GM21737 (cell line): ENCODE measurements around the gene KIF9.
A peak's percentile ranks its signal among the peaks of the same experiment; 100 is the strongest.
"Not testable (repeated sequence)": the region's sequence is repeated elsewhere in the genome, so short reads cannot be mapped to it uniquely, and the experiment has no call there.

Source experiments
- ATAC-seq: cut with Tn5 transposase; IDR thresholded peaks from one replicate; pipeline ENCODE4 v1.9.1; 2021; ENCODE audit warnings: mild to moderate bottlenecking, moderate library complexity; ENCODE audit not compliant: unreplicated experiment

The KIF9 gene

DNA sequence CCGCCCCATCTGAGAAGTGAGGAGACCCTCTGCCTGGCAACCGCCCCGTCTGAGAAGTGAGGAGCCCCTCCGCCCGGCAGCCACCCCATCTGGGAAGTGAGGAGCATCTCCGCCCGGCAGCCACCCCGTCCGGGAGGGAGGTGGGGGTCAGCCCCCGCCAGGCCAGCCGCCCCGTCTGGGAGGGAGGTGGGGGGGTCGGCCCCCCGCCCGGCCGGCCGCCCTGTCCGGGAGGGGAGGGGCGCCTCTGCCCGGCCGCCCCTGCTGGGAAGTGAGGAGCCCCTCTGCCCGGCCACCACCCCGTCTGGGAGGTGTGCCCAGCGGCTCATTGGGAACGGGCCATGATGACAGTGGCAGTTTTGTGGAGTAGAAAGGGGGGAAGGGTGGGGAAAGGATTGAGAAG is 26.3 kb downstream of the KIF9 start:
- not testable (repeated sequence) for ATAC-seq

- no peak for ATAC-seq
Measured at GRCh38 chr3:47251689-47252088, 30.9 kb downstream of the KIF9 start.

DNA sequence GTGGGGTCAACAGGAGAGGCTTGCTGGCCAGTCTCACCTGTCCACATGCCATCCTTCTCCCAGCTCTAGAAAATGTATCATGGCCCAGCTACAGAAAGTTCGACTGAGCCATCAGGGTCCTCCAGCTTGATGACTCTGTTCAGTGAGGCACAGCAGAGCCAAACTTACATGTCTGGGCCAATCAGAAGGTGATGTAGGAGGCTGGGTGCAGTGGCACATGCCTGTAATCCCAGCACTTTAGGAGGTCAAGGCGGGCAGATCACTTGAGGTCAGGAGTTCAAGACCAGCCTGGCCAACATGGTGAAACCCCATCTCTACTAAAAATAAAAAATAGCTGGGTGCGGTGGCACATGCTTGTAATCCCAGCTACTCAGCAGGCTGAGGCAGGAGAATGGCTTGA is 31.5 kb downstream of the KIF9 start:
- ATAC-seq = not testable (repeated sequence)

DNA sequence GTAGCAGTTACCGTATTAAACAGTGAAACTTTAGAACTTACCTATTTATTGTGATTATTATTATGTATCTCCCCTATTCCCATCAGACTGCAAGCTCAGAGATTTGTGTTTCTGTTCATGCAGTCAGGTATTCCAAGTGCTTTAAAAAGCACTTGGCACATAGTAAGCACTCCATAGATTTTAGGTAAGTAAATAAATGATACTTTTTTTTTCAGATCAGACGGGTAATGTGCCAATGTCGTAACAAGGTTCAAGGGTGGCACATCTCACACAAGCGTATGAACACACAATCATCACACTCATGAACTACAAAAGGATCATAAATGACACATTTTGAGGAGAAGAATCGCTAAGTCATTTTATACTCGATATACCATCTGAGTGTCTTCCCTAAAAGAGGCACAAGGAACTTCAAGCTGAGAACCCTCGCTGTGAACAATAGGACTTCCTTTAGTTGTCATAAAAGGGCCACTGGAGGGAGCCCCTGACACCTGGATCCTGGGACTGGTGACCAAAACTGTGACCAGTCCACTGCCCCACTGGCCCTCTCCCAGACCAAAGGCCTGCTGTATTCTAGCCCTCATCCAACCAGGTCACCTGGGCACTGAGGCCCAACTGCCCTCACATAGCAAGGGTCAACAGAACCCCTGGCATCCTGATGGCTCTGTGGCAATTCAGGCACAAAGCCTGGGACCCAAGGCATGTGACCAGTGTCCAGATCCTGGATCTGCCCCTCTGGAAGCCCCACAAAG is 32.1 kb downstream of the KIF9 start:
- no peak for ATAC-seq

- ATAC-seq = no peak
Measured at GRCh38 chr3:47247131-47248064, 35.2 kb downstream of the KIF9 start.

GRCh38 chr3:47245271-47245670 is 37.3 kb downstream of the KIF9 start:
- ATAC-seq = no peak

- no peak for ATAC-seq
Measured at GRCh38 chr3:47244531-47245100, 38.0 kb downstream of the KIF9 start.

DNA sequence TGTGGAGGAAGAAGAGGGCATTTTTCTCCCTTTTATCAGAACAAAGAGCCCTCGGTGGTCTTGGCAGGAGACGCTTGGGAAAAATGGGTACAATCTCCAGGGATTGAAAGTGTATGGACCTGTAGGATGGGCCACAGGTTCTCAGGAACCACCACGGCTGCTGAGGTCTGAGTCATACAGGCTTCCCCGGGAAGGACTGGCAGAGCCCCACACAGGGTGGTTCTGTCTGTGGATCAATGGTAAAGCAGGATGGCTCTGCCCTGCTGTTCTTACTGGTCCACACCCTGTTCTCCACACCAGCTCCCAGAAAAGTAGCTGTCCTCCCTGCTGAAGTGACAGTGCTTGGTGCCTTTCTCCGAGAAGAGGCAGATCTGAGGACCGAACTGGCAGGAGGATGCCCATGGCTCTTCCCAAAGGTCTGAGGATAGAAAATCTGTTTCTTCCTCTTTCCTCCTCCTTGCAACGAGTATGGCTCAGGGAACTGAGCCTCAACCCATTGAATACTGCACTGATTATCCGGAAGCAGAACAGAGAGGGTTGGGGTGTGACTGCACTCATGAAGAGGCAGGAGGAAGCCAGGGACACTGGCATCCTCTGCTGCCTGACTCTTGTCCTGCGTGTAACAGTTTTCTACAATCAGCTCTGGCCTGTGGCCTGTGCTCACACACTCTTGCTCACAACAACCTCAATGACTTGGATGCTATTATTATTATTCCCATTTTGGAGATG is 39.0 kb downstream of the KIF9 start:
- ATAC-seq = no peak

DNA sequence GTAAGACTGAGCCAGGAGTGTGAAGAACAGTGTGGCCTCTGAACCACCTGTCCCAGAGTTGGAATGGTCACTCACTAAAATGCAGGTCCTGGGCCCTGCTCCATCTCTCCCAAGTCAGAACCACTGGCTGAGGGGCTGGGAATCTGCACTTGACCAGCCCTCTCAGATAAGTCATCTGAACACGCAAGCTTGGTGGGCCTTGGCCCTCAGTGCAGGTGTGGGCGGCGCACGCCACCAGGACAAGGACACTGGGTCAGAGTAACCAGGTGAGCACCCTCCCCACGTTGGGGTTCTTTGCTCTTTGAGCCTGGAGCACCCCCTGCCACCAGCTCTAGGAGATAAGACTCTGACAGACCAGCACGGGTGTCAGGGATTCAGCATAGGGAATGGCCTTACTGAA is 42.7 kb downstream of the KIF9 start:
- no peak for ATAC-seq

GRCh38 chr3:47238017-47238416 is 44.6 kb downstream of the KIF9 start:
- ATAC-seq = no peak

DNA sequence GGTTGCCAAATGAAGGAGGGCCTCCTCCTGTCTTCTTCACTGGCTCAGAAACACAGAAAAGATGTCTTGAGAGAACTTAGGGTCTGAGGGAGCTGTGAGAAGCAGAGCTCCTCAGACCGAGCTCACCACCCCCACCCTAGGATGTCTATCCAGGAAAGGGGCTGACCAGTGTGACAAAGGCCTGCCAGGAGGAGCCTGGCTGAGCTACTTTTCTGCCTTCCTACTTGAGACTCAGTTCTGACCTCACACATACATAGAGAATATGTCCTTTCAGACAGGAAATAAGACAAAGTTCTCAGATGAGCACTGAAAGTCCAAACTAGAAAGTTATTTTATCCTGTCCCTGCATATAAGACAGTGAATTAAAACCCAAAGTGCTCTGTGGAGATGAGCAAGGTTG is 54.5 kb downstream of the KIF9 start:
- peak; percentile 57 for ATAC-seq

DNA sequence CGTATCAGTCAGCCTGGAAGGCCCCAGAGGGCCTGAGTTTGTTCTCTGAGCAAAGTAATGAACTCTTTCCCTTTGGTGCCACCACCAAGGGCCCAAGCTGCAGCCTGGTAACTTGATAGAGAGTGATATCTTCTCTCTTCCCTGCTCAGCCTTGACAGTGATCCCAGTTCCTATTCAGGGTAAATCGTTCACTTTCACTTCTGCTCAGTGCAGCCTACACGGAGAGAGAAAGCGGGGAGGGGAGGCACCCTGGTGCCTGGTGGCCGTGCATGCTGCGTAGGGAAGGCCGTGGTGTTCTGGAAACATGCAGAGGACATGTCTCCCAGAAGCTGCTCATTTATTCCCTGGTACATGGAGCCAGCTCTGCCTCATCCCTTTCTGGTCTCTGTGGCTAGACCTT is 54.9 kb downstream of the KIF9 start:
- ATAC-seq = peak; percentile 58

GRCh38 chr3:47225310-47225906 is 57.2 kb downstream of the KIF9 start:
- ATAC-seq = peak; percentile 56

GRCh38 chr3:47223755-47224154 is 58.8 kb downstream of the KIF9 start:
- no peak for ATAC-seq

- ATAC-seq = no peak
Measured at GRCh38 chr3:47221798-47222197, 60.8 kb downstream of the KIF9 start.

DNA sequence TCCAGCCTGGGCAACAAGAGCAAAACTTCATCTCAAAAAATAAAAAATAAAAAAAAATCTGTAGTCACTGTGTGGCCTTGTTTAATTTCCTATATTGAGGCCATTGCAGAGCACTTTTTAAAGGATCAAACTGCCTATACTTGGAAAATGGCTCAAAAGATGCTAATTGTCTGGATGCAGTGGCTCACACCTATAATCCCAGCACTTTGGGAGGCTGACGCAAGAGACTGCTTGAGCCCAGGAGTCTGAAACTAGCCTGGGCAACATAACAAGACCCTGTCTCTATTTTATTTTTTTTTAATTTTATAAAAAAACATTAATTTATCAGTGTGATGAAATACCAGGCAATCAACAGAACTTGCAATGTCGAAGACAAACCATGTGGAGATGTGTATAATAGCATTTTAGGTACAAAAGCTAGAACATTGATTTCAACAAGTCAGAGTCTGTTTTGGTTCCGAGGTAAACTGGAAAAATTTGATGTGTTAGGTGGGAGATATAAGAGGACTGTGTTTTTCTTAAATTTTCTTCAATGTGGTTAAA is 71.7 kb downstream of the KIF9 start:
- ATAC-seq = no peak

GRCh38 chr3:47206022-47206421 is 76.6 kb downstream of the KIF9 start:
- not testable (repeated sequence) for ATAC-seq

GRCh38 chr3:47204875-47205274 is 77.7 kb downstream of the KIF9 start:
- ATAC-seq = no peak

DNA sequence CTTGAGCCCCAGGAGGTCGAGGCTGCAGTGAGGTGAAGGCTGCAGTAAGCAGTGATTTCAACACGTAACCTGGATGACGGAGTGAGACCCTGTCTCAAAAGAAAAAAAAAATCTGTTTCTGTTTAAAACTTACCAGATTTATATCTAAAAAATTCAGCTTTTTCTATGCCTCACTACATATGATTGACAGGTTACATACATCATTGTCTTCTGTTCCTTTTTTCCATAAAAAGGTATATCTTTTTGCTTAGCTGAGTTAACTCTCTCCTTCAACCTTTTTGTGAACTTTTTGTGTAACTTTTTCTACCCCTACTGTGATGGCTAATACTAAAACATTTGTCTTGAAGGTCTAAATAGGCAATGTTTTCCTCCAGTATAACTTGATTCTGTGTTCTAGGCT is 80.1 kb downstream of the KIF9 start:
- ATAC-seq = no peak

DNA sequence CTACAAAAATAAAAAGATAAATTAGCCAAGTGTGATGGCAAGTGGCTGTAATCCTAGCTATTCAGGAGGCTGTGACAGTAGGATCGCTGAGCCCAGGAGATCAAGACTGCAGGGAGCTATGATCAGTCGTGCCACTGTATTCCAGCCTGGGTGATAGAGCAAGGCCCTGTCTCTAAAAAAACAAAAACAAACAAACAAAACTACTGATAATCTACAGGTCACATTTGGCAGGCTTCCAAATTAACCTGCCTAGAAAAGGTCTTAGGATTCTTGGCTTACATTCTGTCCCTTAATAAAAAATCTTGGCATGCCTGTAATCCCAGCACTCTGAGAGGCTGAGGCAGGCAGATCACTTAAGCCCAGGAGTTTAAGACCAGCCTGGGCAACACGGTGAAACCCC is 85.3 kb downstream of the KIF9 start:
- ATAC-seq = no peak
